ENCODE data around the gene DDX42. TPM values are rescaled to one million over a fixed set of nuclear protein-coding genes. Genes with fewer than 3 reads are reported as not detected.

Gene DDX42
- total RNA-seq, 1 donor from 2014 or later: 104 TPM

GRCh38 chr17:63816669-63817068, 42.7 kb downstream of the DDX42 start:
- TF ChIP-seq EZH2phosphoT487 (IDR thresholded peaks at IDR 0.05): no peak
- TF ChIP-seq EZH2 (IDR thresholded peaks at IDR 0.05): no peak
- no peak for TF ChIP-seq CTCF (IDR thresholded peaks at IDR 0.05)
- Histone ChIP-seq H3K9me3 (ENCODE audit: low read depth) (no peaks in the 10 kb centered on the region), H3K27me3 (no peaks in the 10 kb centered on the region), H3F3A (ENCODE audit: low read depth) (peaks cover 41% of the 10 kb centered on the region), H3K4me2 (no peak overlapping the region), H3K27ac (no peak overlapping the region), H2AFZ (replicated peaks) (no peak overlapping the region), H3K4me3 (no peak overlapping the region), H4K20me1 (ENCODE audit: low read depth) (peaks cover 44% of the 10 kb centered on the region), H3K79me2 (ENCODE audit: low read depth) (no peaks in the 10 kb centered on the region), H3K4me1 (no peaks in the 10 kb centered on the region), H3K36me3 (peaks cover 28% of the 10 kb centered on the region), H3K9ac (no peak overlapping the region)
- no peak for DNase-seq (ENCODE audit: low spot score)
- Mint-ChIP-seq H3K27me3 (ENCODE audit: insufficient read depth, low read depth) (peaks cover 2% of the 10 kb centered on the region), H3K4me1 (no peaks in the 10 kb centered on the region), H3K9me3 (no peaks in the 10 kb centered on the region), H3K4me3 (no peak overlapping the region), H3K36me3 (peaks cover 49% of the 10 kb centered on the region), H3K27ac (no peak overlapping the region)

- H3K4me1 ChIP-seq: no peaks in the 10 kb centered on the region
- Mint-ChIP-seq H3K36me3 (peaks cover 49% of the 10 kb centered on the region), H3K4me1 (no peaks in the 10 kb centered on the region), H3K9me3 (no peaks in the 10 kb centered on the region), H3K4me3 (no peak overlapping the region), H3K27me3 (ENCODE audit: insufficient read depth, low read depth) (peaks cover 2% of the 10 kb centered on the region), H3K27ac (no peak overlapping the region)
- no peak for TF ChIP-seq EZH2 (IDR thresholded peaks at IDR 0.05)
- TF ChIP-seq EZH2phosphoT487 (IDR thresholded peaks at IDR 0.05): no peak
- TF ChIP-seq CTCF (IDR thresholded peaks at IDR 0.05): no peak
- no peaks in the 10 kb centered on the region for H3K79me2 ChIP-seq (ENCODE audit: low read depth)
- peaks cover 41% of the 10 kb centered on the region for H3F3A ChIP-seq (ENCODE audit: low read depth)
- H3K9ac ChIP-seq: no peak overlapping the region
- no peak overlapping the region for H3K4me2 ChIP-seq
- no peak overlapping the region for H3K4me3 ChIP-seq
- no peaks in the 10 kb centered on the region for H3K27me3 ChIP-seq
- H3K27ac ChIP-seq: no peak overlapping the region
- H3K36me3 ChIP-seq: peaks cover 35% of the 10 kb centered on the region
- no peaks in the 10 kb centered on the region for H3K9me3 ChIP-seq (ENCODE audit: low read depth)
- no peak overlapping the region for H2AFZ ChIP-seq (replicated peaks)
- no peak for DNase-seq (ENCODE audit: low spot score)
- peaks cover 49% of the 10 kb centered on the region for H4K20me1 ChIP-seq (ENCODE audit: low read depth)
These were observed 43.9 kb downstream of the DDX42 start for GRCh38 chr17:63817736-63818385.

GRCh38 chr17:63819131-63819530, 45.2 kb downstream of the DDX42 start:
- Histone ChIP-seq H4K20me1 (ENCODE audit: low read depth) (peaks cover 49% of the 10 kb centered on the region), H3F3A (ENCODE audit: low read depth) (peaks cover 38% of the 10 kb centered on the region), H3K27me3 (no peaks in the 10 kb centered on the region), H3K9ac (no peak overlapping the region), H3K36me3 (peaks cover 35% of the 10 kb centered on the region), H3K27ac (no peak overlapping the region), H2AFZ (replicated peaks) (no peak overlapping the region), H3K79me2 (ENCODE audit: low read depth) (no peaks in the 10 kb centered on the region), H3K4me3 (no peak overlapping the region), H3K4me1 (no peaks in the 10 kb centered on the region), H3K9me3 (ENCODE audit: low read depth) (no peaks in the 10 kb centered on the region), H3K4me2 (no peak overlapping the region)
- no peak for TF ChIP-seq EZH2phosphoT487 (IDR thresholded peaks at IDR 0.05)
- TF ChIP-seq EZH2 (IDR thresholded peaks at IDR 0.05): no peak
- no peak for TF ChIP-seq CTCF (IDR thresholded peaks at IDR 0.05)
- Mint-ChIP-seq H3K27me3 (ENCODE audit: insufficient read depth, low read depth) (peaks cover 2% of the 10 kb centered on the region), H3K4me1 (no peaks in the 10 kb centered on the region), H3K4me3 (no peak overlapping the region), H3K9me3 (no peaks in the 10 kb centered on the region), H3K36me3 (peaks cover 48% of the 10 kb centered on the region), H3K27ac (no peak overlapping the region)
- DNase-seq (ENCODE audit: low spot score): no peak
